Vagina (tissue), 2 donors: ENCODE results near the gene ZSWIM6.

Experiments
- POLR2A ChIP-seq, 2 donors: fragments of 450-650 bp; IDR thresholded peaks; one replicate each; pipeline ENCODE4 v1.6.1; 2017; ENCODE audit warnings: antibody characterized with exemption in 2 of 2, mild to moderate bottlenecking in 2 of 2, moderate library complexity in 2 of 2
- TF ChIP-seq, protein P1 (sequence below), 3 experiments: fragments of 450-650 bp in 2 of 3; fragments of 200-600 bp in 1 of 3; sonication (generic) in 1 of 3; IDR thresholded peaks; one replicate each; pipeline ENCODE4 v1.5.1; 2017 to 2019; ENCODE audit warnings: antibody characterized with exemption in 3 of 3, mild to moderate bottlenecking in 2 of 3, moderate library complexity in 2 of 3

GRCh38 chr5:61465066-61465465 is 133.0 kb downstream of the ZSWIM6 start:
- TF ChIP-seq, protein P1, sequence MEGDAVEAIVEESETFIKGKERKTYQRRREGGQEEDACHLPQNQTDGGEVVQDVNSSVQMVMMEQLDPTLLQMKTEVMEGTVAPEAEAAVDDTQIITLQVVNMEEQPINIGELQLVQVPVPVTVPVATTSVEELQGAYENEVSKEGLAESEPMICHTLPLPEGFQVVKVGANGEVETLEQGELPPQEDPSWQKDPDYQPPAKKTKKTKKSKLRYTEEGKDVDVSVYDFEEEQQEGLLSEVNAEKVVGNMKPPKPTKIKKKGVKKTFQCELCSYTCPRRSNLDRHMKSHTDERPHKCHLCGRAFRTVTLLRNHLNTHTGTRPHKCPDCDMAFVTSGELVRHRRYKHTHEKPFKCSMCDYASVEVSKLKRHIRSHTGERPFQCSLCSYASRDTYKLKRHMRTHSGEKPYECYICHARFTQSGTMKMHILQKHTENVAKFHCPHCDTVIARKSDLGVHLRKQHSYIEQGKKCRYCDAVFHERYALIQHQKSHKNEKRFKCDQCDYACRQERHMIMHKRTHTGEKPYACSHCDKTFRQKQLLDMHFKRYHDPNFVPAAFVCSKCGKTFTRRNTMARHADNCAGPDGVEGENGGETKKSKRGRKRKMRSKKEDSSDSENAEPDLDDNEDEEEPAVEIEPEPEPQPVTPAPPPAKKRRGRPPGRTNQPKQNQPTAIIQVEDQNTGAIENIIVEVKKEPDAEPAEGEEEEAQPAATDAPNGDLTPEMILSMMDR (IDR thresholded peaks at IDR 0.05), result no peak
- TF ChIP-seq POLR2A (IDR thresholded peaks at IDR 0.05), result no peak
